HG03520 (cell line): Measurements from ENCODE around the gene TEPSIN.

Experiments used
- ATAC-seq: cut with Tn5 transposase; IDR thresholded peaks from one replicate; pipeline ENCODE4 v1.9.1; 2021; ENCODE audit warnings: mild to moderate bottlenecking, moderate library complexity; ENCODE audit not compliant: unreplicated experiment

TEPSIN gene

DNA sequence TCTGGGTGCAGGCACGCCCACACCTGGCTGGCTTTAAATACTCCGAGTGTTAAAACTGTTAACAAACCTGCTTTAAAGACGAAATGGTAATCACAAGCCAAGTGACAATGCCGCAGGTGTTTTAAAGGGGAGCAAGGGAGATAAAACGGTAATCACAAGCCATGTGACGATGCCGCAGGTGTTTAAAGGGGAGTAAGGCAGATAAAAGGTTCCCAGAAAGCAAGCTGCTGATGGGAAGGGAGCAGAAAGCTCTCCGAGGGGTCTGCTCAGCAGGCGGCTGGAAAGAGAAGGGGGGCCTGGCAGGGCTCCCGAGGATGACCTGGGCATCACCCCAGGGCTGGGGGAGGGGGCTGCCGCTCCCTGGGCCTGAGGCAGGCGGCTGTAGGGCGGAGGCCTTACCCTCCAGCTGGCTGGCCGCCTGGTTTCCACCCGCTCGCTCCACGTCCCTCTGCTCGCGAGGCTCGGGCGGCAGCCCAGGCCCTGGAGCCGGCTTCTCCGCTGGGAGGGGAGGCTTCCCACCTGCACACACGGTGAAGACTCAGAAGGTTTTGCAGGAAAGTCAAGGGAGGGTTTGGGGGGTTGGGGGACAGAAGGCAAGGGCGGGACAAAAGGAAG lies 12.3 kb upstream of the TEPSIN start:
- no peak for ATAC-seq

DNA sequence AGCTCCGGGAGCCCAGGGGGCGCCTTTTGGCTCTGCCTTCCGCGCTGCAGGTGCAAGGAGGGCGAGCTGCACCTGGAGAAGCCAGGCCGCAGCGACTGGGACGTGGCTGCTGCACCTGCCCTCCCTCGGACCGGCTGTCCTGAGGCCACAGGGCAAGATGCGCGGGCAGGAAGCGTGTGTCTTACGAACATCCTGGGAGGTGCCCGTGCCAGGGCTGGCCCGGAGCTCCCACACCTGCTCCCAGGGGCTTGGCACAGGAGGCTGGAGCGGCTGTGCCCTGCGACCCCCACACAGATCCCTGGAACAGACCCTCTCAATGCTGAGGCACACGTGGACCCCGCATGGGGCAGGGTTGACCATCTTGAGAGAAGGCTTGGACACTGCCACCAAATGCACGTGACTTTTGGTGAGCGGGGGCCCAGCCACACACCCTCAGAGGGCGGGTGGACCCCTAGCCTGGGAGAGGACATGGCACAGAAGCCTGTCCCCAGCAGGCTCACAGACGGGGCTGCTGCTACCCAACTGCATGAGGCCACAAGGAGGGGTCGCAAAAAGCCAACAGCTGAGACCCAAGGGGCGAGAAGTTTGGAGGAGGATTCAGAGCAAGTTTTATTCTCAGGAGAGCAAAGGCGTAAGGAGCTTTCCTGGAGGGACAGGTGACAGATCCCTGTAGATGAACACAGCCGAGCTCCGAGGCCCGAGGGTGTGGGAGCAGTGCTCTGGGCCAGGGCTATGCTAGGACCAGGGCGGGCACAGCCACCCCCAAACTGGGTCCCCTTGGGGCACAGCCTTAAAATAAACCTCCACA lies 11.6 kb upstream of the TEPSIN start:
- no peak for ATAC-seq

DNA sequence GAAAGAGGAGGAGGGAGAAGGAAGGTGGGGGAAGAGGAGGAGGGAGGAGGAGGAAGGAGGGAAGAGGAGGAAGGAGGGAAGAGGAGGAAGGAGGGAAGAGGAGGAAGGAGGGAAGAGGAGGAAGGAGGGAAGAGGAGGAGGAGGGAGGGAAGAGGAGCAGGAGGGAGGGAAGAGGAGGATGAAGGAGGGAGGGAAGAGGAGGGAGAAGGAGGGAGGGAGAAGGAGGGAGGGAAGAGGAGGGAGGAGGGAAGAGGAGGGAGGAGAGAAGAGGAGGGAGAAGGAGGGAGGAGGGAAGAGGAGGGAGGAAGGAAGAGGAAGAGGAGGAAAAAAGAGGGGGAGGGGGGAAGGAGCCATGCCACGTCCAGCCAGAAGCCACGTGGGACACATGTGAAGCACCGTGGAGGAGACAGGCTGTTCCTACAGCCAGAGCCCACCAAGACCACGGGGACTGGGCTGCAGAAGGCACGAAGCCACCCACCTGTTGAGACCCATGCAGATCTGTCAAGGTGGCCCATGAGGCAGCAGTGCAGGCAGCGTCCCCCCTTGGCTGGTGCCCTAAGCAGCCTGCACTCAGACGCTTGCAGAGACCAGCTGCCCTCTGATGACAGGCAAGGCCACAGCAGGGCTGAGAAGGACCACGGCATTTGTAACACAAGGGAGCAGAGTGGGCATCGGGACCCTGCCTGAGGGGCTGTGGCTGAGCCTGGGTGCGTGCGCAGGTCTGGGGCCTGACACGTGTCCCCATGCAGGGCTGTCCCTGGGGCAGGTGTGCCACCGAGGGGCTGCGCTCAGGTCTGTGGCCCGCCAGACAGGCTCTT lies 10.6 kb upstream of the TEPSIN start:
- ATAC-seq = no peak

DNA sequence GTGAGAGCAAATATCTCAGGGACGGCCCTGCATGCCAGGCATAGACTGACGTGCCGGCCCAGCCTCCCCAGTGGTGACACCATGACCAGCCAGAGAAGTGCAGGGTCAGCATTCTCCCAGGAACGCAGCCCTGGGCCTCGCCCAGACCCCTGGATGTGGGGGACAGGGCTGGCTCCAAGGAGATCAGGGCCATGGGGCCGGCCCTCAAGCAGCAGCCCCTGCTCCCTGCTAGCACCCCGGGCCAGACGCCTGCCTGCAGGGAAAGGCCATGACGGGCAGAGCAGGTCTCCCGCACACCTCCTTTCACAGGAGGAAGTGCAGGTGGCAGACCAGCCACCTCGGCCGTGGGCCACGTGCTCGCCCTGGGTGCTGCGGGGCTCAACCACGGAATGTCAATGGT lies 9.8 kb upstream of the TEPSIN start:
- ATAC-seq = no peak

DNA sequence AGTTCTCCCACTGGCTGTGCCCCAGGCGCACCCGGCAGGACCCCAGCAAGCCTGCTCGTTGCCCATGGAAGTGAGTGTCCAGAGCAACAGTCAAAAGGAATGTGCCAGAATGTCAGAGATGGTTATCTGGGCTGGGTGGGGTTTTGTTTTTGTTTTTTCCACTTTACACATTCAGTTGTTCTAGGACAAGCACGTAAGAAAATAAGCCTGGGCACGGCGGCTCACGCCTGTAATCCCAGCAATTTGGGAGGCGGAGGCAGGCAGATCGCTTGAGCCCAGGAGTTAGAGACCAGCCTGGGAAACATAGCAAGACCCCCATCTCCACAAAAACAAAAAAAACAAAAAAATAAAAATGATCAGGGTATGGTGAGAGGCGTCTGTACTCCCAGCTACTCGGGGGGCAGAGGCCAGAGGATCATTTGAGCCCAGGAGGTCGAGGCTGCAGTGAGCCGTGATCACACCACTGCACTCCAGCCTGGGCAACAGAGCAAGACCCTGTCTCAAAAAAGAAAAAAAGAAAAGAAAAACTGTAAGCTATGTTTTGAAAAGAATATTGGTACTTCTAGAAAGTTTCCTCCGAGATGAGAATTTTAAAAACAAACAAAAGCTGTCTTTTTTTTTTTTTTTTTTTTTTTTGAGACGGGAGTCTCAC lies 8.6 kb upstream of the TEPSIN start:
- ATAC-seq = no peak

DNA sequence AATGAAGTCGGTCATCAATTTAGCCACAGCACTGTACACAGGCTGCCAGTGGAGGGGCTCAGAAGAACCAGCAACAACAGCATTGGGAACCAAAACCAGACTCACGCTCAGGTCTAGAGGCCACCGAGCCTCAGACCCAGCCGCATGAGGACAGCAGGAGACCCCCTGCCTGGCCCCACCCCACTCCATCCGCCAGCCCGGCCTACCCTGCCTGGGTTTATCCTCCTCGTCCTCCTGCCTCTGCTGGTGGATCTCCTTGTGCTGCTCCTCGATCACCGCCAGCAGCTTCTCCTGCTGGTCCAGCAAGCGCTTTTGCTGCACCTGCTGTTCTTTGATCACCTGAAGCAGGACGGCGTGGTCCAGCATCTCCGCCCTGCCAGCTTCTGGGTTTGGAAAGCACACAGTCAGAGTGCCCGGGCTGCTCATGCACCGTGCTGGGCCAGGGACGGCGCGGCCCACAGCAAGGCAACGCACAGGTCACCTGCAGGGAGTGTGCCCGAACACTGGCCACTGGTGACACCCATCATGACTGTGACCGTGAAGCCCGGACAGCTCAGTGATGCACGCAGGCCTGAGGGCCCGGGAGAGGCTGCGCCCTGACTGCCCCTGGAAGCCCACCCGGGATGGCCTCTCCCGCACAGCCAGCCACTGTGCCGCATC lies 8.0 kb upstream of the TEPSIN start:
- ATAC-seq = no peak

DNA sequence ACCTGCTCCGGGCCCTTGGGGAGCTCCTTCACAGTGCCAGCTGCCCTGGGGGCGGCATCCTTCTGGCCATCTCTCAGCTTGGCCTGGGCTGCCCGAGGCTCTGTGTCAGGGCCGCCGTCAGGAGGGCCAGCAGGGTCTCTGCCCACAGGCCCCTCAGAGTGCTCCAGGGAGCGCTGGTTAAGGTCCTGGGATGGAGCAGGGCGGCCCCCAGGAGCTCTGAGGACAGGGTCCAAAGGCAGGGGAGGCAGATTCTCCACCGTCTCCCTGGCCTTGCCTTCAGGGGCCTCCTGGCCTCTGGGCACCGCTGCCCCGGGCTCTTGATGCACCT lies 7.5 kb upstream of the TEPSIN start:
- no peak for ATAC-seq

DNA sequence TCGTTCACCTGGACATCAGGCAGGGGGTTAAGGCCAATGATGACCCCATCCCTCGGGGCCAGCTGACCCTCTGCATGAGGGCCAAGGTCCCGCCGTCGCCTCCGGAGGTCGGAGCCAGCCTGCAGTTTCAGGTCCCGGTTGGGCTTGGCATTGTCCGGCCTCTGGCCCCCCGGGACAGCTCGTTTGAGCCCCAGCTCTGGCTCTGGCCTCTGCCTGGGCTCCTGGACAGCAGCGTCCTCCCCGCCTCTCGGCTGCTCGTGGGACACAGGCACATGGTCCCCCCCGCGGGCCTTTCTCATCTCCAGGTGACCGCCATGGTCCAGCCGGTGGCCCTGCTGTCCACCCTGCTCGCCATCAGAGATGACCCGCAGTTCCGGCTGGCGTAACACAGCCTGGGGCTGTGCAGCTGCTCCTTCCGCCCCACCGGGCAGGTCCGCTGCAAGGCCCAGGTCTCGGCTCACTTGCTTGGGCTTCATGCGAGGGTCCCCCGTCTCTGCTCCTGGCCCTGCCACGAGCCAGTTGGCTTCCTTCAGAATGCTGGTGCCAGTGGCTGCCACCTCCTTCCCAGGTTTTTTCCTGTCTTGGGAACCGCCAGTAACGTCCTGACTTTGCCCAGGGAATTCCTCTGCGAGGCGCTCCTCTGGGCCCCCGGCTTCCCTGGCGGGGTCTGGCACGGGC lies 6.9 kb upstream of the TEPSIN start:
- ATAC-seq = no peak

DNA sequence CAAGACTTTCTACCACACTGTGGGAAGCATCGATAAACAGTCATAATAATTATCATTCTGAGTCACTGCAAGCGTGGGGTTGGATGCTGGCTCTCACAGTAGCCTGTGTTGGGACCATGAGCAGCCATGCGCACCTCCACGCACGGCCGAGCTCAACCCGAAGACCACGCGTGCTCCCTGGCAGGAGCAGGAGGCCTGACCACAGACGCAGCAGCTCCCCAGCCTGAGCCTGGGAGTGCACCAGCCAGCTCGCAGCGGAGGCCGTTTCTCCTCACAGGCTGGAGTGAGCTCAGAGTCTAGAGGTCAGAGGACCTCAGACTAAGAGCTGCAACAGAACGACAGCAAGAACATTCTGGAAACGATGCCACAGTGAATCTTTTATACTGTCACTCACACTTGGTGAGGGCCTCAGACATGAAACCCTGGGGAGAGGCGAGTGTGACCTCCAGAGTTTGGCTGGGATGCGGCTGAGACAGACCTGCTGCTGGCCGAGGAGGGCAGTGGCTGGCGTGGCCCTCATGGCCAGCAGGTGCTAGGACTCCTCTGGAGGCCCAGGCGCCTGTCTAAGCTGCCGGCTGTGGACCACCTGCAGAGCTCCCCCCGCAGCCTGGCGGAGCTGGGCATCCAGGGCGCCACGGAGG lies 6.3 kb upstream of the TEPSIN start:
- ATAC-seq = no peak

DNA sequence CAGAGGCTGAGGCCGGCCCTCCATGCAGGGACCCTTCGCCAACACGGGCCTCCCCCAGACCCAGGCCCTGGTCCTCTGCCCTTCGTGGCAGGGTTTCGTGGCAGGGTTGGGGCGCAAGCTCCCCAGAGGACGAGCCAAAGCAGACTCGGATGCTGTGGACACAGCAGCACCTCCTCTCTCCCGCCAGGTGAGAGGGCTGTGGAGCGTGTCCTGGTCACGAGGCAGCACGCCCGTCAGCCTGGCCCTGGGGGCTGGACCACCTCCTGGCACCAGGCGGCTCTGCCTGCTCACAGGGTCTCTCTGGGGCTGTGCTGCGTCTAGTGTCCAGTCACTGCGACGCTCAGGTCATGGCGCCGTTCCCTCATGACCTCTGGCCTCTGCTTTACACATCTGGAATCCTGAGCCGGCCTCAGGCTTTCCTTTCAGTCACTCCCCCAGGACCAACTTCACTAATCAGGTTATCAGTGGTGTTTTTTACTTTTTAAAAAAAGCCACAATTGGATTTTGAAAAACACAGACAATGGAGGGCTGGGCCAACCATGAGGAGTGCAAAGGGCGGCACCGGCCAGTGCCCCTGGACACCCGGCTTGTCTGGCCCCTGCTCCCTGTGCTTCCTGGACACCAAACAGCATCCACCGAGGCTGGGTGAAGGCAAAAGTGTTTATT lies 5.6 kb upstream of the TEPSIN start:
- ATAC-seq = no peak

DNA sequence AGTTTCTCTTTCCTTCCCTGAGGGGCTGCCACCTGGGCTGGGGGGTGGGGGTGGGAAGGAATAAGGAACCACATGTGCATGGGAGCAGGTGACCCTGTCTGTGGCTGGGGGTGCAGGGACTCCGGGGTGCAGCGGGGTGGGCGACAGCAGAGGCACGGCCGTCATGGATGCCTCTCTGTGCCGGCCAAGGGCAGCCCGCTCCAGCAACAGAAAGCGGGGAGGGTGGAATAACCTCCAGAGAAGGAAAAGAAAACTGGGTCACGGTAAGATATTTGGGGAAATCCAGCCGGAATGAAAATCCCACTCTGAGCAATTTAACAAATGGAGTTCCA lies 4.4 kb upstream of the TEPSIN start:
- ATAC-seq = no peak

DNA sequence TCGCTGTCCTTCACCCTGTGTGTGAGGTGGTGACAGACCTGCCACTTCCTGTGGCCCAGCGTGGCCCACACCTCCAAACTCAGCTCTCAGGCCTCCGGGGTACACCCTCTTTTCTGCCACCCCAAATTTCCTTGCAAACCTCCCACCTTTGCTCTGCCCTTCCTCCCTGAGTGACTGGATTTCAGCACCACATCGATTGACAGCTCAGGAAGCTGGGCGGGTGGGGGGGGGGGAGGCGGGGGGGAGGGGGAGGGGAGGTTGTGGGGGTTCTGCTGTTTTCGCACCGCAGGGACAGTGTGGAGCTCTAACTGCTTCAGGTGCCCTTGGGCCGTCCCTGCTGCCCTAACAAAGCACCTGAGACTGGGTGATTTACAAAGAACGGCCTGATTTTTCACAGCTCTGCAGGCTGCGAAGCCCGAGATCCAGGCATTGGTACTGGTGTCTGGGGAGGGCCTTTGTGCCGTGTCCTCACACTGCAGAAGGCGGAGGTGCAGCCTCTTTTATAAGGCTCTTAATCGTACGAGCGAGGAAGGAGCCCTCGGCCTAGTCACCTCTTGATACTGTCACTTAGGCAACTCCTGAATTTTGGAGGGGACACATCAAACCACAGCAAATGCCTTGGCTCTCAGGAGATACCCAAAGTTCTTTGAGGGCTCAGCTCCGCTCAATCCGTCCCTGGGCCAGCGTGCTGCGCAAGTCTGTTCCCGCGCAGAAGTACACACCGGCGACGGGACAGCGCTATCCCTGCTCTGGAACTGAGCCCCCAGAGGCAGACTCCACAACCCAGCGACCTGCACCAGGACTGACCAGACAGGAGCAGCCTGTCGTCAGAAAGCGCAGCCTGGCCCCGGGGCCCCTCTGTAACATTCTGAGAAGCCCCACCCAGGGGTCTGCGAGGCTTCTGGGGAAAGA lies 3.8 kb upstream of the TEPSIN start:
- no peak for ATAC-seq

DNA sequence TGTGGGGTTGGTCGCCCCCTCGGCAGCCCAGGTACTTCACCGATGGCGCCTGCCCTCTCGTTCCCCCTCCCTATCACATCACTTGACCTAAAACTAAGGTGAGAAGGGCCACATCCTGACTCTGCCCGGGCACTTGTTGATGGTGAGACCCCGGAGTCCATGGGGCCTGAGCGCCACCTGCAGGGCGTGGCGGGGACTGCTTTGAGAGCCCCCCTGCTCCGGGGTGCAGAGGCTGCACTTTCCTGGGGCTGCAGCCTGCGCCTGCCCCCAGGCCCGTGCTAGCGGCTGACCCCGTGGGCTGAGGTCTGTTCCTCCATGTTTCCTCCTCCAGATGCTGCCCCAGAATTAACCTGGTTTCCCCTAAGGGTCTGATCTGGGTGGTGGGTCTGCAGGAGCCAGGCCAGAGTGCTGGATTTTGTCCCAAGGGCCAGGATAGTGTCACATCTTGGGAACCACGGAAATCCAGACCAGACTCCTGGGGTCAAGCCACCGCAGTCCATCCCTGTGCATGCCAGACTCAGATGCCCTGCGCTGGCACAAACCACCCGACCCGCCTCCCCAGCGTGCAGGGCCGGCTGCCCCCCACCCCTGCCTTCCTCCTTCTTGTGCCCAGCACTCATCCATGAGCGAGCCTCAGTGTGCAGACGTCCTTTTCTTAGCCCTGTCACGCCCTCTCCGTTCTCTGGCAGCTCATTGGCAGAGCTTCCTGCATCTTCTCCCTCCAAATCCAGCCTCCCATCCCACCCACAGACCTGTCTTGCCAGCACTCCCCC lies 3.0 kb upstream of the TEPSIN start:
- no peak for ATAC-seq

DNA sequence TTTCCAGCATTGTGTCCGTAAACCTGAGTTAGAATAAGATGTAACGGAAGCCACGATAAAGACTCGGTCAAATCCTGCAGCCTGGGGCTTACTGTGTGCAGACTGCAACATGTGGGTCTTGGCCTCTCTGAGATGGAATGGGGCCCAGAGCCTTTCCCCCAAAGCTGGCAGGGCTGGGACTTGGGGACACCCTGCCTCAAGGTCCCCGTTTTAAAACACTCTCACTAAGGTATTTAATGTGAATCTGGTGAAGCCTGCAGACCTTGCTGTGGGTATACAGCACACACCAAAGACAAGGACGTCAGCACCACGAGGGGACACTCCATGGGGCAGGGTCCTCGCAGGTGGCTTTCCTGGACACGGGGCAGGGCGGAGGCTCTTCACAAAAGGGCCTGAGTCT lies 2.3 kb upstream of the TEPSIN start:
- no peak for ATAC-seq

DNA sequence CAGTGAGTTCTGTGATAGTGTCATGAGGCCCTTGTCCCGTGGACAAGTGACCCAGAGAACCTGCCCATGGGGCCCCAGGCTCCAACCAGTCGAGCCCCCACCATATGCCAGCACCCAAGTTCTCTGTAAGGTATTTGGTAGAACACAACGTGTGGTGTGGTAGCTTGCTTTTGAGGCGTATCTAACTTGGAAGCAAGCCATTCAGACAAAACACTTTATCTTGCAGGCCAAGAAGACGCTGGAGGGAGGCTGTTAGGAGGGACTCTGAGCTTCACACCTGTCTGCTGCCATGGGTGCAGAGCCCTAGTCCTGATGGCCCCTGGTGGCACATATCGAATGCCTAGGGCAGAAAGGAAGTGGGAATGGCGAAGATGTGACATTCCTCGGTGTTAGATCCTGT lies 1.9 kb upstream of the TEPSIN start:
- ATAC-seq = no peak

DNA sequence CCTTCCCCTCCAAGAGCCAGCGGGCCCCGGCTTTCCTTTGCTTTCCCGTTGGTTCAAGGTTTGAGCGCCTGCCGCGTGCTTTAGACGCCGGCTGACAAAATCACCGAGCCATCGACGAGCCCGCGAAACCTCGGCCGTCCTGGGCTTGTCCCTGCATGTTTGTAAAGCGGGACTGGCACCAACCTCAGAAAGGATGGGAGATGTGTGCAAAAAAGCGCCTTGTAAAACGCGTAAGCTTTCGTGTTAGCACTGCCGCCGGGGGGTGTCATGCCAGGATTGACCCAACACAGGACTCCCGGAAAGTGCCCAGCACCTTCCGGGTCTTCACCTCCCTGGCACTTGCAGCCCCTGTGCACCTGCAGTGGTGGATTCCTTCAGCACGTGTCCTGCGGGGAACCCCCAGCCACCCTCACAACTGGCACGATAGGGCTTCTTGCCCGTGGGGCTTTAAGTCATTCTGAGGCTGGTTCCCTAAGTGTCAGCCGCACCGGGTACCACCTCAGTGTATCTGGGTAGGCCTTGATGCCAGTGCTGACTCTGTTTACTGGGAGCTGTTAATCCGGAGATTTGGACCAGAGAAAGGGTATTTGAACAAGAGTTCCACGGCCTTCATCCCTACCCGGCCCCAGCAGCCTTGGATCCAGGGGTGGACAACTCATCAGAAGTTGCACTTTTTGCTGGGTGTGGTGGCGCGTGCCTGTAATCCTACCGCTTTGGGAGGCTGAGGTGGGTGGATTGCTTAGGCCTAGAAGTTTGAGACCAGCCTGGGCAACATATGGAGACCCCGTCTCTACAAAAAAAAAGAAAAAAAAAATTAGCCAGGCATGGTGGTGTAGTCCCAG lies 1.1 kb upstream of the TEPSIN start:
- no peak for ATAC-seq

DNA sequence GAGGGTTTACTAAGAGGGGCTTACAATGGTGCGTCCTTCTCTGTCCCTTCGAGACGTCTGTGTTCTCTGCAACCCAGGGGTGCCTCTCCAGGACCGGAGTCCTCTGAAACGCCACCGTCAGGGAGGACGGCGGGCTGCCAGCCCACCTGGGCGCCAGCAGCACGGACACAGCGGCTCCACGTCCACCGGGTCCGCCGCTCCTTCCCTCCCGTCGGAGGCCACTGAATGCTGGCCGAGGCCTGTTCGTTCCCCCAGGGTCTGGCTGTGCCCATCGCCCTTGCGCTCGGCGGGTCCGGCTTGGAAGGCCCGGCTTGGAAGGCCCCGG lies 403 bp downstream of the TEPSIN start:
- ATAC-seq = no peak
